A549 treated with AZD9567 at 1 μM for 4 hours (cell line): ENCODE data around the gene THAP7. TPM values are rescaled to one million over a fixed set of nuclear protein-coding genes. Genes with fewer than 3 reads are reported as not detected.

ENCODE experiments used
- total RNA-seq: library from RNA; stranded (reverse); fragments of 200-300 nt; extraction: Qiagen RNA extraction; gene quantifications from 5 replicates; pipeline ENCODE4 v1.2.3, GENCODE V29; 2022; ENCODE audit not compliant: insufficient read depth

THAP7 gene
- total RNA-seq = 22.1 to 24.9 TPM (median 23.7 TPM) in 5 replicates

GRCh38 chr22:21001601-21002325, at the start of gene THAP7:
Gene THAP7 (minus strand): TSS chr22:21002118. CDS start chr22:21001911, 207 bp downstream.

DNA sequence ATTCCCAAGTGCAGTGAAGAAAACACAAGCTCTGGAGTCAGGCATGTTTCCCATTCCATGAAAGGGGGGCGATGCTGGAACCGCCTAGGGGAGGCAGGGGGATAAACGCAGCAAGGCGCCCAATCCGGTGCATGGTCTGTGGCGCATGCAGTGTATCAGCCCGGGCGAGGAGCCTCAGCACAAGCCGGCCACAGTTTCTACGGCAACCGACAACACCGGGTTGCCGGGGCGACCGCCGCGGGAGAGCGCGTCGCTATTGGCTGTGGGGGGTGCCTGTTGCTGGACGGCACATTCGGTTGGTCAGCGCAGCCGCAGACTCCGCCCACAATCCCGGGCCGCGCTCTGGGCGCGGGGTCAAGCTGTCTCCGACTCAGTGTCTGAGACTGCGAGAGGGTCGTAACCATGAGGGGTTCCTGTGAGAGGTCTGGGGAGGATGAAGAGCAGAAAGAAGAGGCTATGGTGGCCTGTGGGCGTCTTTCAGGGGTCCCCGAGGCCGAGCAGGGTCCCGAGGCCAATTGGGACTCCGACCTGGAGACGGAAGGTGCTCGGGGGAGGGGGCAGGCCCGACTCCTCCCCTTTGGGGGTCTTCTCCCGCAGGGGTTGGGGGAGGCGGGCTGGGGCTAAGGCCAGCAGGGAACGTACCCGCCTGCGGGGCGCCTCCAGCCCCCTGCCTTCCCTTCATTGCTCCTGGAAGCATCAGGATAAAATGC, 43.8 kb upstream of the THAP7 start, which contains the start of gene LRRC74B:
TSS of gene LRRC74B (plus strand) at position 362 of the 710 bp plus-strand sequence. CDS start at position 403, 41 bp downstream.

DNA sequence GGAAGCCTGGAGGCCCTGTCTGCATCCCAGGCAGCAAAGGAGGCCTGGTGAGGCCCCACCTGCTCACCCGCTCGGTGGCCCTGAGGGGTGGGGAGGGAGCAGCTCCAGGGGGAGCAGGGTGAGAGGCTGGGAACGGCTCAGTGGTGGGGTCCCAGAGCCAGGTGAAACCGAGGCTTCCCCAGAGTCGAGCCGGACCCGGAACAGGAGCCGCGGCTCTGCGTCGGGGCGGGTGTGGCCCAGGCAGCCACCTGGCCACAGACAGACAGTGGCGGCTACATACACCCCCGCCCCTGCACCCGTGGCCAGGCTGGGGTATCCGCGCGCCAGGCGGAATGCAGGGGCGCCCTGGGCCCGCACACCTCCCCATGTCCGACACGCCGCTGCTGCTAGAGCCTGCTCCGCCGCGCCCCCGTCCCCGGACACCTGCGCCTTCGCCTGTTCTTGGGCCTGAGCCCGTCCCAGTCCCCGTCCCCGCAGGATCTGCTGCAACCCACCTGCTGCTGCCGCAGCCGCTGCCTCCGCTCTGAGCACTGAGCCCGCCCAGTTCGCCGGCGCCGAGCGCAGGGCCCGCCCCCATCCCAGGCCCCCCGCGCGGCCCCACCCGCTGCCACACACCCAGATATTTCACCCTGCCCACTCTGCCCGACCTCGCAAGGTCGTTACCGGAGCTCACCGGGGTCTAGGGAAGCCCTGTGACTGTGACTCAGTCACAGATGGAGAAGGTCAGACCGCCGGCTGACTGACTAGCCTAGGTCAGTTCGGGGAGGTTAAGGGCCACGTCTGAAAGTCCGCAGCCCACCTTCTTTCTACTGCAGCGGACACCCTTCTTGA, 30.3 kb upstream of the THAP7 start, which contains the start of gene SLC7A4:
TSS of gene SLC7A4 (minus strand) at position 525 of the 831 bp plus-strand sequence. CDS start 749 bp downstream, outside the sequence.

DNA sequence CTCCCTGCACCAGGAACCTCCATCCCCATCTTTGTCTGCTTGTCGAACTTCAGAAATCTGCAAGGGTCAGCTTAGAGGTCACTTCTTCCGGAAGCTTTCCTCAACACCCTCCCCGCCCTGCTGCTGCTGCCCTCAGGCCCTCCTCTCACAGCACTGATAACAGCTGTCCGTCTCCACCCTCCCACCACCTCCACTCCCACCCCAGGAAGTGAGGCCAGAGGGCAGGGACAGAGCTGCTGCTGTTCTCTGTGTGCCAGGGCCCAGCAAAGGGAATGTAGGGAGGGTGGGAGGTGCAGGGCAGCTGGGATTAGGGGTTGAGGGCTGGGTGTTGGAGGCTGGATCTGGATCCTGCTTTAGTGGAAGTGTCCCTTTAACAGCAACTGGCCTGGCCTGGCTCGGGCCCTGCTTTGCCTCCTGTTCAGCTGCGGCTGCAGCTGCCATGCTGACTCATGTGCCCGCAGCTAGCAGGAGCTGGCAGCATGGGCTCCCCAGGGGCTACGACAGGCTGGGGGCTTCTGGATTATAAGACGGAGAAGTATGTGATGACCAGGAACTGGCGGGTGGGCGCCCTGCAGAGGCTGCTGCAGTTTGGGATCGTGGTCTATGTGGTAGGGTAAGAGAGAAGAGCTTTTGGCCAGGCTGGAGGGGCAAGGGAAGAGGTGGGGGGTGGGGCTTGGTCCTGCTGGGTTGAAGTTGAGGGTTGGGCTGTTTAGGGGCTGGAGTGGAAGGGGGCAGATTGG, 13.0 kb upstream of the THAP7 start, which contains the start of gene P2RX6:
TSS of gene P2RX6 (plus strand) at position 440 of the 740 bp plus-strand sequence. CDS start at position 450, 10 bp downstream.

DNA sequence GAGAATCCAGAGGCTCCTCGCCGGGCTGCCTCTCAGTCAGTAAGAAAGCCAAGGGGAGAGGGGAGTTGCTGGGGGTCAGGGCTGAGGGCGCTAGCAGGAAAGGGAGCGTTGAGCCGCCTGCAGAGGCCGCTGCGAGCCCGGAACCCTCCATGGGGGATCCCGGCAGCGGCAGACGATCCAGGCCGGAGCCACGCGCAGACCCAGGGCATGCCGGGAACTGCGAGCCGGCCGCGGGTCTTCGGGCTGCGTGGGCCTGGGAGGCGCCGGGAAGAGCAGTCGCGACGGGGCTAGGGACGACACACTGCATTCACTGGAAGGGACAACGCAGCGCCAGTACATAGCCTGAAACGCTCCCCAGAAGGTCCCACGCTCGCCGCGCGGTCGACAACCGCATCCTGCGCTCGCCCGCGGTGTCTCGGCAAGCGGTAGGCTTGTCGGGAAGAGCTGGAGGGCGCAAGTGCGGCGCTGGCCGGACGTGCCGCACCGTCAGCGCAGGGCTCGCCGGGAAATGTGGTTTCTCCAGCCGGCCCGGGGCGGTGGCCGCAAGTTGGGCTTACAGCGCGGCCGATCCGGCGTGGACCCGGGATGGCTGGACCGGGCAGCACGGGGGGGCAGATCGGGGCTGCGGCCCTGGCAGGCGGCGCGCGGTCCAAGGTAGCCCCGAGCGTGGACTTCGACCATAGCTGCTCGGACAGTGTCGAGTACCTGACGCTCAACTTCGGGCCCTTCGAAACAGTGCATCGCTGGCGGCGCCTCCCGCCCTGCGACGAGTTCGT, 19.9 kb downstream of the THAP7 start, which contains the start of gene LZTR1:
TSS of gene LZTR1 (plus strand) at position 511 of the 776 bp plus-strand sequence. CDS start at position 586, 75 bp downstream.

DNA sequence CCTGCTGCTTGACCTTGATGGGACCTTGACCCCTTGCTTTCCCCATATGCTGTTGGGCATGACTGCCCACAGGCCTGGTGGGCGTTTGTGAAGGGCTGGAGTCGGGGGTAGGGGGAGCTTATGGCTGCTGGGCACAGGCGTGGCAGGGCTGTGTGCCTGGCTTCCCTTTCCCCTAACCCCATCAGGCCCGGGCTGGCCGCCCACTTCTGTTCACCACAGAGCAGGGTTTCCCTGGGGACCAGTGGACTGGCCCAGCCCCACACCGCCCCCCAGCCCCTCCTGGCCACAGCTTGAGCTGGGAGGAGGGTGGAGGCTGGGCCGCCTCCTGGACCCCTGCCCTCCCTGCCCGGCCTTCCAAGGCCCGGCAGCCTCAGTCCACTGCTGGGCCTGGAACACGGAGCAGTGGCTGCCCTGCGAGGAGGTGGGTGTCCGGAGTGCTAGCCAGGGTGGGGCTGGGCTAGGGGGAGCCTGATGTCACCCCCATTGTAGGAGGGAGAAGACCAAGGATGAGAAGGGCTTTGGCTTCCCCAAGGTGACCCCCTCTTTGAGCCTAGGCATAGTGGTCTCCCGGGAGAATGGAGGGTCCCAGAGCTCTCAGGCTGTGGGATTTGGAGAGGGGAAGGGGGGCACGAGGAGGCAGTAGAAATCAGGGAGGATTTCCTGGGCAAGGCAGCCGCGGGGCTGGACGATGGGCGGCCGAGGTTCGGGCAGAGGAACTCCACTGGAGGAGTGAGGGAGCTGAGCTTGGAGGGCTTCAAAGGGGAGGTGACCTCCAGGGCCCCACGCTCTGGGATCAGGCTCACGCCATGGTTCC, 34.8 kb downstream of the THAP7 start, which contains the start of gene AIFM3:
TSS of gene AIFM3 (plus strand) at position 373 of the 814 bp plus-strand sequence. CDS start 690 bp downstream, outside the sequence.

Other genes with a start within 250 kb of the THAP7 start
- gene SERPIND1, start 228.0 kb downstream of the THAP7 start, total RNA-seq = 0.03 TPM in 1 of 5 replicates, not detected in the others
- gene PI4KA, start 143.3 kb downstream of the THAP7 start, total RNA-seq = 19.0 to 23.7 TPM (median 20.3 TPM) in 5 replicates
- gene SNAP29, start 143.1 kb downstream of the THAP7 start, total RNA-seq = 13.1 to 19.1 TPM (median 18.5 TPM) in 5 replicates
- 21.4 to 34.7 TPM (median 22.8 TPM) in 5 replicates for gene CRKL, start 84.7 kb downstream of the THAP7 start, total RNA-seq
- gene AIFM3, start 34.9 kb downstream of the THAP7 start, total RNA-seq = 2.5 to 3.9 TPM (median 3.8 TPM) in 4 of 5 replicates, not detected in the other
- gene LZTR1, start 19.8 kb downstream of the THAP7 start, total RNA-seq = 17.3 to 22.0 TPM (median 19.5 TPM) in 5 replicates
- 0.69 to 0.84 TPM (median 0.75 TPM) in 4 of 5 replicates, not detected in the other for gene P2RX6, start 13.0 kb upstream of the THAP7 start, total RNA-seq
- gene SLC7A4, start 30.4 kb upstream of the THAP7 start, total RNA-seq = not detected in 5 replicates
- gene LRRC74B, start 43.8 kb upstream of the THAP7 start, total RNA-seq = 0.02 to 0.06 TPM (median 0.05 TPM) in 3 of 5 replicates, not detected in the others